ENCODE results near the gene KRTAP9-1. TPM values are rescaled to one million over a fixed set of nuclear protein-coding genes. Genes with fewer than 3 reads are reported as not detected.

The KRTAP9-1 gene
- total RNA-seq, 1 experiment from 2014 or later = not detected

GRCh38 chr17:41199421-41200078 is 9.9 kb downstream of the KRTAP9-1 start:
- Mint-ChIP-seq H3K4me3 (ENCODE audit: unreplicated experiment) (no peak overlapping the region), H3K36me3 (ENCODE audit: insufficient read depth, unreplicated experiment) (no peaks in the 10 kb centered on the region), H3K27ac (ENCODE audit: unreplicated experiment) (no peak overlapping the region), H3K4me1 (ENCODE audit: low read depth, unreplicated experiment) (no peaks in the 10 kb centered on the region), H3K27me3 (ENCODE audit: insufficient read depth, unreplicated experiment) (no peaks in the 10 kb centered on the region), H3K9me3 (ENCODE audit: unreplicated experiment) (no peaks in the 10 kb centered on the region)
- Histone ChIP-seq H3K4me1 (no peaks in the 10 kb centered on the region), H3K4me3 (ENCODE audit: low read depth, low read length) (no peak overlapping the region), H3K36me3 (ENCODE audit: control insufficient read depth, insufficient read depth, low read length) (no peaks in the 10 kb centered on the region), H3K9me3 (no peaks in the 10 kb centered on the region; the same call in 1 of the 2 replicates), H3K27me3 (replicated peaks; ENCODE audit: control insufficient read depth, insufficient read depth, low read length) (no peaks in the 10 kb centered on the region)
- BruUV-seq (replicated peaks) = no TSS peak
- ChIA-PET POLR2A (no interaction called here), CTCF (no interaction called here)
- TF ChIP-seq, protein P1, sequence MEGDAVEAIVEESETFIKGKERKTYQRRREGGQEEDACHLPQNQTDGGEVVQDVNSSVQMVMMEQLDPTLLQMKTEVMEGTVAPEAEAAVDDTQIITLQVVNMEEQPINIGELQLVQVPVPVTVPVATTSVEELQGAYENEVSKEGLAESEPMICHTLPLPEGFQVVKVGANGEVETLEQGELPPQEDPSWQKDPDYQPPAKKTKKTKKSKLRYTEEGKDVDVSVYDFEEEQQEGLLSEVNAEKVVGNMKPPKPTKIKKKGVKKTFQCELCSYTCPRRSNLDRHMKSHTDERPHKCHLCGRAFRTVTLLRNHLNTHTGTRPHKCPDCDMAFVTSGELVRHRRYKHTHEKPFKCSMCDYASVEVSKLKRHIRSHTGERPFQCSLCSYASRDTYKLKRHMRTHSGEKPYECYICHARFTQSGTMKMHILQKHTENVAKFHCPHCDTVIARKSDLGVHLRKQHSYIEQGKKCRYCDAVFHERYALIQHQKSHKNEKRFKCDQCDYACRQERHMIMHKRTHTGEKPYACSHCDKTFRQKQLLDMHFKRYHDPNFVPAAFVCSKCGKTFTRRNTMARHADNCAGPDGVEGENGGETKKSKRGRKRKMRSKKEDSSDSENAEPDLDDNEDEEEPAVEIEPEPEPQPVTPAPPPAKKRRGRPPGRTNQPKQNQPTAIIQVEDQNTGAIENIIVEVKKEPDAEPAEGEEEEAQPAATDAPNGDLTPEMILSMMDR (IDR thresholded peaks at IDR 0.05; ENCODE audit: insufficient read depth in 1 of 2, low read depth in 1 of 2, low read length in 1 of 2, severe bottlenecking in 1 of 2, unreplicated experiment in 1 of 2) = no peak
- intact Hi-C loops (cut with micrococcal nuclease; ENCODE audit: unreplicated experiment) = no loop called here
- DNase-seq = no peak

GRCh38 chr17:41211845-41212466 is 22.3 kb downstream of the KRTAP9-1 start:
- DNase-seq = no peak
- TF ChIP-seq, protein P1 (IDR thresholded peaks at IDR 0.05; ENCODE audit: insufficient read depth in 1 of 2, low read depth in 1 of 2, low read length in 1 of 2, severe bottlenecking in 1 of 2, unreplicated experiment in 1 of 2) = no peak
- H3K36me3 ChIP-seq (ENCODE audit: control insufficient read depth, insufficient read depth, low read length) = no peaks in the 10 kb centered on the region
- H3K4me1 ChIP-seq = no peaks in the 10 kb centered on the region
- Mint-ChIP-seq H3K4me3 (ENCODE audit: unreplicated experiment) (no peak overlapping the region), H3K27ac (ENCODE audit: unreplicated experiment) (no peak overlapping the region), H3K27me3 (ENCODE audit: insufficient read depth, unreplicated experiment) (no peaks in the 10 kb centered on the region), H3K36me3 (ENCODE audit: insufficient read depth, unreplicated experiment) (no peaks in the 10 kb centered on the region), H3K4me1 (ENCODE audit: low read depth, unreplicated experiment) (no peaks in the 10 kb centered on the region), H3K9me3 (ENCODE audit: unreplicated experiment) (no peaks in the 10 kb centered on the region)
- intact Hi-C loops (cut with micrococcal nuclease; ENCODE audit: unreplicated experiment) = no loop called here
- ChIA-PET POLR2A (no interaction called here), CTCF (no interaction called here)
- BruUV-seq (replicated peaks) = no TSS peak
- H3K9me3 ChIP-seq = peaks cover 4% of the 10 kb centered on the region; the same call in 1 of the 2 replicates
- H3K4me3 ChIP-seq (ENCODE audit: low read depth, low read length) = no peak overlapping the region
- no peaks in the 10 kb centered on the region for H3K27me3 ChIP-seq (replicated peaks; ENCODE audit: control insufficient read depth, insufficient read depth, low read length)

GRCh38 chr17:41212524-41213169 is 23.0 kb downstream of the KRTAP9-1 start:
- TF ChIP-seq, protein P1 (IDR thresholded peaks at IDR 0.05; ENCODE audit: insufficient read depth in 1 of 2, low read depth in 1 of 2, low read length in 1 of 2, severe bottlenecking in 1 of 2, unreplicated experiment in 1 of 2) = no peak
- Mint-ChIP-seq H3K4me3 (ENCODE audit: unreplicated experiment) (no peak overlapping the region), H3K4me1 (ENCODE audit: low read depth, unreplicated experiment) (no peaks in the 10 kb centered on the region), H3K9me3 (ENCODE audit: unreplicated experiment) (no peaks in the 10 kb centered on the region), H3K36me3 (ENCODE audit: insufficient read depth, unreplicated experiment) (no peaks in the 10 kb centered on the region), H3K27me3 (ENCODE audit: insufficient read depth, unreplicated experiment) (no peaks in the 10 kb centered on the region), H3K27ac (ENCODE audit: unreplicated experiment) (no peak overlapping the region)
- no peaks in the 10 kb centered on the region for H3K36me3 ChIP-seq (ENCODE audit: control insufficient read depth, insufficient read depth, low read length)
- peaks cover 4% of the 10 kb centered on the region; the same call in 1 of the 2 replicates for H3K9me3 ChIP-seq
- CTCF ChIA-PET = no interaction called here
- no TSS peak for BruUV-seq (replicated peaks)
- no peaks in the 10 kb centered on the region for H3K27me3 ChIP-seq (replicated peaks; ENCODE audit: control insufficient read depth, insufficient read depth, low read length)
- intact Hi-C loops (cut with micrococcal nuclease; ENCODE audit: unreplicated experiment) = no loop called here
- DNase-seq = no peak
- no peak overlapping the region for H3K4me3 ChIP-seq (ENCODE audit: low read depth, low read length)
- POLR2A ChIA-PET = no interaction called here
- H3K4me1 ChIP-seq = no peaks in the 10 kb centered on the region
